RPMI8226 (cell line): ENCODE data around the gene VWA5B2.

Source experiments
- DNase-seq: peaks from one replicate; pipeline ENCODE4 v3.0.0-alpha.2; 2015

VWA5B2 gene

DNA sequence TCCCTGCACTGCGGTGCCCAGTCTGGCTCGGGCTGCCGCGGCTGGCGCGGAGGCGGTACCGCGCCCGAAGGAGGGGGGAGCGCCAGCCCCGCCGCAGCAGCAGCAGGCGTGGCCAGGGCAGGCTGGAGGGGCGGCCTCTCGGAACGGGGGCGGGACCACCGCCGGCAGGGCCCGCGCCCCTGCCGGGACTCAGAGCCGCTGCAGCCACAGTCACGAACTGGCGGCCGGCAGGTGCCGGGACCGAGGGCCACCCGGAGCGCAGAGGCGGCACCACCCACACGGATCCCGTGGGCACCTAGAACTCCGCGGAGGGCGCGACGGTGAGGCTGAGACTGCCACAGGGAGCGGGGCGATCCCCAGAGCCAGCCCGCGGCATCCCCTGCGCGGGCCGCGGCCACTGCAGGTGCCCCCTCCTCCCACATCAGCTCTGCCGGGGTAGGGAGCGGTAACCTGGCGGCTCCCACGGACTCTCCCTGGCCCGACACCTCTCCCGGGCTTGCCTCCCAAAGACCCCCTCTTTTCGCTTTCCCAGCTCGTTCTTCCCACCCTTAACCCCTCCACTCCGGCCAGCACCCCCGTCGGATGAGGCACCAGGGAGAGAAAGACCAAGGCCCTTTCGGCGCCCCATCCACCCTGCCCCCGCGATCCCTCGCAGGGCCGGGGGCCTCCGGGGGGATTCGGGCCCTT is at the start of gene VWA5B2:
TSS of gene VWA5B2 (plus strand) at position 192 of the 687 bp plus-strand sequence. CDS start 944 bp downstream, outside the sequence.
- DNase-seq: peak; percentile 86

DNA sequence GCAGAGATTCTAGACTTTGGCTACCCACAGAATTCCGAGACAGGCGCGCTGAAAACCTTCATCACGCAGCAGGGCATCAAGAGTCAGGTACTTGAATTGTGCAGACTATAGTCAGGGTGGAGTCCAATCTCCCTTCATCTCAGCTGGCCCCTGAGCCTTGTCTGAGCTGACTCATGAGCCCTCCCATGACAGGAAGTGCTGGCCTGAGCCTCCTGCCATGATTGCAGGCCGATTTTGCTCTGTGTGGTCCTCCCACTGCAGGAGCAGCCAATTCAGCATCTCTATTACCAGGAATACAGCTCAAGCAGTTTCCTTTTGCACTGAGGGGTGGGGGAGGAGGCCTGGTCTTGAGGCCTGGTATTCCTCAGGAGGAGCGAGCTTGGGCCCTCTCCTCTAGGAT is 49.2 kb upstream of the VWA5B2 start:
- no peak for DNase-seq

DNA sequence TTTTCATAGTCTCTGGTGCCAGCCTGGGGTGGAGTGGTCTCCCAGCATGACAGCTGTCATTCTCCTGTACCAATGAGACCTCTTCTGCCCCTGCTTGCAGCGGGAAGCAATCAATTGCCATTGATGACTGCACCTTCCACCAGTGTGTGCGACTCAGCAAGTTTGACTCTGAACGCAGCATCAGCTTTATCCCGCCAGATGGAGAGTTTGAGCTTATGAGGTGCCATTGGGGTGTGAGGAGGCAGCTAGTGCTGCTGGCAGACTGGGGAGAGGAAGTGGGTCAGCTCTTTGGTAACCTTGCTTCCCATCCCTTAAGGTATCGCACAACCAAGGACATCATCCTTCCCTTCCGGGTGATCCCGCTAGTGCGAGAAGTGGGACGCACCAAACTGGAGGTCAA is 47.8 kb upstream of the VWA5B2 start:
- no peak for DNase-seq

- DNase-seq: no peak
Measured at GRCh38 chr3:184183679-184184078, 45.7 kb upstream of the VWA5B2 start.

GRCh38 chr3:184184546-184185230 is 44.7 kb upstream of the VWA5B2 start:
- no peak for DNase-seq

GRCh38 chr3:184185461-184186183 is 43.8 kb upstream of the VWA5B2 start:
- peak; percentile 100 for DNase-seq

DNA sequence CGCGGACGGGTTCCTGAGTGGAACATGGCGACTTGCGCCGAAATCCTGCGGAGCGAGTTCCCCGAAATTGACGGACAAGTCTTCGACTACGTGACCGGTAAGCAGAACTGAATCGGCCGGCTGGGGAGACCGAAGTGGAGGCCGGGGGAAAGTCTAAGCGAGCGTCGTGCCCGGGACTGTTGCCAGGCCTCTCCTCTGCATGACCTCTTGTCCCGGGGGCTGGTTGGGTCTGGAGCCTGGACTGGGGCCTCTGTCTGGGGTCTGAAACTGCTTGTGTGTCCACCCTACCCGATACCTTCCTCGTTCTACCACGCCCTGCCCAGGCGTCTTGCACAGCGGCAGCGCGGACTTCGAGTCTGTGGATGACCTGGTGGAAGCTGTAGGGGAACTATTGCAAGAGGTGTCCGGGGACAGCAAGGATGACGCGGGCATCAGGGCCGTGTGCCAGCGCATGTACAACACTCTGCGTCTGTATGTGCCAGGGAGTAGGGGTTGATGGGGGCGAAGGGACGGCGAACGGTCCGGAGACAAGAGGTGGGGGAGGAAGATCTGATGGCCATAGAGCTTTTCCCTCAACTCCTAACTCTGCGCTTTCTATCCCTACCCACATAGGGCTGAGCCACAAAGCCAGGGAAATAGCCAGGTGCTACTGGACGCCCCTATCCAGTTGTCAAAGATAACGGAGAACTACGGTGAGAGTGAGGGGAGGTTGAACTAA is 43.0 kb upstream of the VWA5B2 start, which contains the start of gene ABCF3:
TSS of gene ABCF3 (plus strand) at position 16 of the 718 bp plus-strand sequence. CDS start at position 25, 9 bp downstream.
- no peak for DNase-seq

- no peak for DNase-seq
Measured at GRCh38 chr3:184186902-184187207, 42.5 kb upstream of the VWA5B2 start.

GRCh38 chr3:184188080-184188479 is 41.3 kb upstream of the VWA5B2 start:
- DNase-seq: no peak

GRCh38 chr3:184189421-184189820 is 40.0 kb upstream of the VWA5B2 start:
- no peak for DNase-seq

DNA sequence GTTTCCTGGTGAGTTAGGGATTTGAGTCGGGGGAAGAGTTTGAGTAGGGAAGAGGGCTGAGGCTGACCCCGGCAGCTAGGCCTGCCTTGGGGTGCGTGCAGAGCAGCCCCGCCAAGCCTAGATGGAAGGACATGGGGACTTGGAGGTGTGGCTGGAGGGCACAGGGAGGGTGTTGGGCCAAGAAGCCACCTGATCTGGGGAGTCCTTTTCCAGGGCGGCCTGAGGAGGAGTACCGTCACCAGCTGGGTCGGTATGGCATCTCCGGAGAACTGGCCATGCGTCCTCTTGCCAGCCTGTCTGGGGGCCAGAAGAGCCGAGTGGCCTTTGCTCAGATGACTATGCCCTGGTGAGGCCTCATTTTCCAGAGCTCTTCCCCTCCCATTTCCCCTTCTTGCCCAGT is 36.5 kb upstream of the VWA5B2 start:
- no peak for DNase-seq

- DNase-seq: no peak
Measured at GRCh38 chr3:184193991-184194539, 35.3 kb upstream of the VWA5B2 start.

- no peak for DNase-seq
Measured at GRCh38 chr3:184196536-184196935, 32.8 kb upstream of the VWA5B2 start.

GRCh38 chr3:184198509-184198908 is 30.9 kb upstream of the VWA5B2 start:
- DNase-seq: no peak

DNA sequence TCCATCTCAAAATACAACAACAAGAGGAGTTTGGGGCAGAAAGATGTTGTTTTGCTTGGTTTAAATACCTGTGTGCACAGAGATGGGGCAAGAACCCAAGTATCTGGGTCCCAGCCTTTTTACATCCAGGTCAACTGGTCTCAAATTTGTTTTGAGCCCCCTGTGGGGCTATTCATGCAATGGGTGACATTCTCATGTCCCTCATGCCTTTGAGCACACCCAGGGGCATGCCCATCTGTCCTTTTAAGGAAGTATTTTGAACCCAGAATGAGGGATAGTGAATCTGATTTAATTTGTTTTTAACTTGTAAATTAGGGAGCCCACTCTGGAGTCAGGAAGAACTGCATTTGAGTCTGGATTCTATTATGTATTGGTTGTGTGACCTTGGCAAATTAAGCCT is 28.6 kb upstream of the VWA5B2 start:
- DNase-seq: no peak

DNA sequence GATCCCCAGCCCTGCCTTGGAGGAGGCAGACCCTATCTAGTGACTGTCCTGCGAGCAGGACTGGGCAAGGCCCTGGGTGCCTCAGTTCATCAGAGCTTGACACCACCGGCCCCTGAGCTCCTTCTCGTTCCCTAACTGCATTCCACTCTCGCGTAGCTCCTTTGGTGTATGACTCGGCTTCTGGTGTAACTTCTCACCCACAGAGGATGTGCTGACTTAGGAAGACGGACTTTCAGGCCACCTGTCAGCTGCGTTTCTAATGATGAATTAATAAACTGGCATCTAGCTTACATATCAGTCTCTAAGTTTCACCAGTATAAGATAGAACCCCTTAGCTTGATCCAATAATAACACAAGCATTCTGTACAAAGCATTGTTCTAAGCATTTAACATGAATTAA is 25.9 kb upstream of the VWA5B2 start:
- peak; percentile 51 for DNase-seq

DNA sequence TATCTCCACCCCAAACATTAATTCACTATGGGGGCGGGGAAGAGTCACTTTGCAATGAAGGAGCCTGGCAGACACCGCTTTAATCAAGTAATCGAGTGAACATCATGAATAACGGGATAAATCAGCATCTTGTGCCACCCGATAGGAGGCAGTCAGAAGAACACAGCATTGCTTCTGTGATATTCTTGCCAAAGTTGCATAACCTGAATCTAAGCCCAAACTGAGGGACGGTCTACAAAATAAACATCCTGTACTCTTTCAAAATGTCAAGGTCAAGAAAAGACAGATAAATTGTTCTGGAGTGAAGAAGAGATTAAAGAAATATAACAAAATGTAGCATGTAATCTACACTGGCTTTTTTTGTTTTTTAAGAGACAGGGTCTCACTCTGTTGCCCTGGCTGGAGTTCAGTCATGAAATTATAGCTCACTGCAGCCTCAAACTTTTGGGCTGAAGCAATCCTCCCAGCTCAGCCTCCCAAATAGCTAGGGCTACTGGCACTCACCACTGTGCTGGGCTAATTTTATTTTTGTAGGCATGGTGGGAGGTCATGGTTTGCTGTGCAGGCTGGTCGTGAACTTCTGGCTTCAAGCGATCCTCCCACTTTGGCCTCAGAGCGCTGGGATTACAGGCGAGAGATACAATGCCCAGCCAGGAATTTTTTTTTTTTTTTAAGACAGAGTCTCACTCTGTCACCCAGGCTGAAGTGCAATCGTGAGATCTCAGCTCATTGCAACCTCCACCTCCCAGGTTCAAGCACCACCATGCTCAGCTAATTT is 20.1 kb upstream of the VWA5B2 start:
- no peak for DNase-seq

DNA sequence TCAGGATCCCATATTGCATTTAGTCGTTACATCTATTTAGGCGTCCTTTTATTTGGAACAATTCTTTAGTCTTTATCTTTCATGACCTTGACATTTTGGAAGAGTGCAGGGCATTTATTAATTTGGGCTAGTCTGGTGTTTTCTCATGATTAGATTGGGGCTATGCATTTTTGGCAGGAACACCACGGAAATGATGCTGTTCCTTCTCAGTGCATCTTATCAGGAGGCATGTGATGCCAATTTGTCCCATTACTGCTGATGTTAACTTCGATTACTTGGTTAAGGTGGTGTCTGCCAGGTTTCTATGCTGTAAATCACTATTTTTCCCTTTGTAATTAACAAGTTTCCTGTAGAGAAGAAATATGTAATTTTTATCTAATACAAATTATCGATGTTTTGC is 18.1 kb upstream of the VWA5B2 start:
- DNase-seq: no peak

DNA sequence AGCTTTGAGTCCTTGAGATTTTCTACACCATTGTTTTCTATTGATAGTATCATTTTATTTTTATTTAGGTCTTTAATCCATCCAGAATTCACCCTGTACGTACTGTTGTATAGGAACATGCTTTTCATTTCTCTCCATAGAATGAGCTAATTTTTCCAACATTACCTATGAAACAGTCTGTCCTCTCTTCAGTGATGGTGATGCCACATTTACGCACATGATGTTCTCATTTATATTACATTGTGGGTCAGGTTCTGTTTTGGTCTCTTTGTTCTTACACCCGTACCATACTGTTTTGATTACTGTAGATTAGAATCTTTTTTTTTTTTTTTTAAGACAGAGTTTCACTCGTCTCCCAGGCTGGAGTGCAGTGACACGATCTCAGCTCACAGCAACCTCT is 17.7 kb upstream of the VWA5B2 start:
- DNase-seq: no peak

GRCh38 chr3:184218814-184219213 is 10.6 kb upstream of the VWA5B2 start:
- peak; percentile 40 for DNase-seq

GRCh38 chr3:184222521-184222920 is 6.9 kb upstream of the VWA5B2 start:
- DNase-seq: no peak

DNA sequence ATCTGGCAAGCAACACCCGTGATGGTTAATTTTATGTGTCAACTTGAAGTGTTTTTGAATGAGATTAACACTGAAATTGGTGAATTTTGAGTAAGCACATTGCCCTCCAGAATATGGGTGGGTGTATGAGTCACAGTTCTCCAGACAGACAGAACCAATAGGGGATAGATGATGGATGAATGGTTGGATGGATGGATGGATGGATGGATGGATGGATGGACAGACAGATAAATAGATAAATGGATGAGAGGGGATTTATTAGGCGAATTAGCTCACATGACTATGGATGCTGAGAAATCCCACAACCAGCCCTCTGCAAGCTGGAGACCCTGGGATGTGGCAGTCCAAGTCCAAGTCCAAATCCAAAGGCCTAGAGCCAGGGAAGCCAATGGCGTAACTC is 5.4 kb upstream of the VWA5B2 start:
- no peak for DNase-seq
